ENCODE measurements around the gene APBA2.

DNA sequence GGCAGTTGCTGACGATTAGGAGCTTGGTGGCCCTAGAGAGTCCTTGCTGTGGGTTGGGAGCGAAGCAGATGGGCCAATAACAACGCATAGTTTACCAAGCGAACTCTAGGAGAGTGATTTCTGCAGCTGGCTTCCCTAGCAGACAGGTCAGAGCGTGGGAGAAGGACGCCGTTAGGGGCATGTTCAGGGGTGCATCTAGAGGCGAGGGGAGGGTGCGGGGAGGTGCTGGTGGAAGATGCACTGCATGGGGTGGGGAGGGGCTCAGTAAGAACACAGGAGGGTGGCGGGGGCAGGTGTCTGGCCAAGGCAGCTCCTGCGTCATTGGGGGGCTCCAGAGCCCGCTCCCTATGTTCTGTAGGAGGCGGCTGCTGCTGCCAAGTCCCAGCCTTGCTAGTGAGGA is 8.9 kb downstream of the APBA2 start:
- TF ChIP-seq CTCF (IDR thresholded peaks at IDR 0.05), result no peak
- TF ChIP-seq POLR2A (IDR thresholded peaks at IDR 0.05), result no peak
- TF ChIP-seq EP300 (IDR thresholded peaks at IDR 0.05), result no peak

Data from tibial nerve (tissue), 4 donors.